Subcutaneous adipose tissue (tissue), 4 donors: ENCODE measurements around the gene LRRC3. TPM values are rescaled to one million over a fixed set of nuclear protein-coding genes. Genes with fewer than 3 reads are reported as not detected.

Experiments used
- CTCF ChIP-seq: fragments of 450-650 bp; IDR thresholded peaks from one replicate; pipeline ENCODE4 v1.5.1; 2016; ENCODE audit warnings: low read depth, mild to moderate bottlenecking, control low read depth, antibody characterized with exemption, moderate library complexity
- total RNA-seq, 4 donors: library from RNA; depleted of rRNA; stranded (reverse); fragments of >200 nt; gene quantifications; one replicate each; pipeline ENCODE4 v1.1.0, GENCODE V29; 2016

LRRC3 gene
- total RNA-seq, 4 donors from 2014 or later, result 0.98 to 4.2 (median 3.0) TPM

GRCh38 chr21:44414291-44415072 lies 40.8 kb upstream of the LRRC3 start:
- TF ChIP-seq CTCF, result no peak

GRCh38 chr21:44415073-44416025 lies 40.0 kb upstream of the LRRC3 start:
- TF ChIP-seq CTCF, result no peak

GRCh38 chr21:44416193-44416592 lies 39.1 kb upstream of the LRRC3 start:
- TF ChIP-seq CTCF, result no peak

GRCh38 chr21:44418108-44418875 lies 37.0 kb upstream of the LRRC3 start:
- TF ChIP-seq CTCF, result no peak

GRCh38 chr21:44418876-44419230 lies 36.5 kb upstream of the LRRC3 start:
- TF ChIP-seq CTCF, result no peak

GRCh38 chr21:44419679-44420078 lies 35.6 kb upstream of the LRRC3 start:
- no peak for TF ChIP-seq CTCF
